HEK293 (cell line): ENCODE measurements around the gene CDYL.

Experiments
- CTCF ChIA-PET: fragments of 350-600 bp; formaldehyde crosslinking; extraction: SDS; loops from one replicate; lab custom pipeline; 2021; ENCODE audit warnings: antibody characterized with exemption; lab: Yijun Ruan, JAX
- POLR2A ChIA-PET: fragments of 300-600 bp; formaldehyde crosslinking; extraction: SDS; loops from one replicate; lab custom pipeline; 2020; ENCODE audit warnings: antibody characterized with exemption, inconsistent platforms; lab: Yijun Ruan, JAX
- H3K27ac ChIP-seq: fragments of 200-500 bp; sonication (Bioruptor generic); 2 replicates; pipeline ENCODE4 v1.5.1; 2014; ENCODE audit warnings: low read depth, low read length, control low read depth, inconsistent platforms; ENCODE audit errors: extremely low read depth
- H3K36me3 ChIP-seq, 2 experiments: fragments of 200-500 bp in 1 of 2; sonication (Bioruptor generic) in 1 of 2; 1 replicate in 1 of 2; 2 replicates in 1 of 2; pipeline ENCODE4 v1.5.1; 2014 to 2017; ENCODE audit warnings: inconsistent platforms in 2 of 2, low read length in 2 of 2; ENCODE audit not compliant: control insufficient read depth in 2 of 2, insufficient read depth in 1 of 2
- H3K4me1 ChIP-seq: fragments of 200-500 bp; sonication (Bioruptor generic); 2 replicates; pipeline ENCODE4 v1.5.1; 2014; ENCODE audit warnings: mild to moderate bottlenecking, low read length, inconsistent platforms; ENCODE audit not compliant: control insufficient read depth, insufficient read depth
- H3K4me3 ChIP-seq: 2 replicates; pipeline ENCODE4 v1.5.1; 2011; ENCODE audit warnings: low read depth, mild to moderate bottlenecking, control low read depth, low read length, moderate library complexity
- H3K9me3 ChIP-seq: fragments of 200-500 bp; sonication (Bioruptor generic); 2 replicates; pipeline ENCODE4 v1.5.1; 2014; ENCODE audit warnings: low read depth, low read length, inconsistent platforms; ENCODE audit not compliant: control insufficient read depth, insufficient read depth
- GFI1B ChIP-seq: fragments of 450-650 bp; formaldehyde crosslinking; IDR thresholded peaks from 2 replicates; pipeline ENCODE4 v1.5.1; 2016; ENCODE audit warnings: missing biosample characterization, missing genetic modification characterization
- HOXD13 ChIP-seq: sonication (generic); formaldehyde crosslinking; IDR thresholded peaks from 2 replicates; pipeline ENCODE4 v1.8.0; 2022; ENCODE audit warnings: missing genetic modification reagents, borderline replicate concordance
- MYNN ChIP-seq: fragments of 450-650 bp; formaldehyde crosslinking; IDR thresholded peaks from 2 replicates; pipeline ENCODE4 v1.5.1; 2016; ENCODE audit warnings: missing biosample characterization, missing genetic modification characterization, borderline replicate concordance
- PRDM6 ChIP-seq: fragments of 450-650 bp; formaldehyde crosslinking; IDR thresholded peaks from 2 replicates; pipeline ENCODE4 v1.5.1; 2017; ENCODE audit warnings: missing biosample characterization, missing genetic modification characterization
- SP2 ChIP-seq: fragments of 450-650 bp; formaldehyde crosslinking; IDR thresholded peaks from 2 replicates; pipeline ENCODE4 v1.5.1; 2016; ENCODE audit warnings: missing biosample characterization, missing genetic modification characterization
- WT1 ChIP-seq: fragments of 450-650 bp; formaldehyde crosslinking; IDR thresholded peaks from 2 replicates; pipeline ENCODE4 v1.5.1; 2016; ENCODE audit warnings: missing biosample characterization, missing genetic modification characterization
- ZFP37 ChIP-seq: fragments of 450-650 bp; formaldehyde crosslinking; IDR thresholded peaks from 2 replicates; pipeline ENCODE4 v1.5.1; 2016; ENCODE audit warnings: missing biosample characterization, missing genetic modification characterization
- ZNF133 ChIP-seq: fragments of 450-650 bp; formaldehyde crosslinking; IDR thresholded peaks from 2 replicates; pipeline ENCODE4 v1.5.1; 2016; ENCODE audit warnings: missing biosample characterization, missing genetic modification characterization
- ZNF23 ChIP-seq: fragments of 450-650 bp; formaldehyde crosslinking; IDR thresholded peaks from 2 replicates; pipeline ENCODE4 v1.5.1; 2016; ENCODE audit warnings: missing biosample characterization, missing genetic modification characterization, borderline replicate concordance
- ZNF280C ChIP-seq: fragments of 450-650 bp; formaldehyde crosslinking; IDR thresholded peaks from 2 replicates; pipeline ENCODE4 v1.5.1; 2016; ENCODE audit warnings: missing biosample characterization, missing genetic modification characterization
- ZNF280D ChIP-seq: fragments of 450-650 bp; formaldehyde crosslinking; IDR thresholded peaks from 2 replicates; pipeline ENCODE4 v1.5.1; 2016; ENCODE audit warnings: missing biosample characterization, missing genetic modification characterization
- ZNF341 ChIP-seq: fragments of 450-650 bp; formaldehyde crosslinking; IDR thresholded peaks from 2 replicates; pipeline ENCODE4; 2016; ENCODE audit warnings: low read depth, missing biosample characterization, missing genetic modification characterization
- ZNF362 ChIP-seq: fragments of 450-650 bp; formaldehyde crosslinking; IDR thresholded peaks from 2 replicates; pipeline ENCODE4 v1.5.1; 2016; ENCODE audit warnings: missing biosample characterization, missing genetic modification characterization
- ZNF416 ChIP-seq: fragments of 450-650 bp; formaldehyde crosslinking; IDR thresholded peaks from 2 replicates; pipeline ENCODE4 v1.5.1; 2016; ENCODE audit warnings: missing biosample characterization, missing genetic modification characterization
- ZNF48 ChIP-seq: fragments of 450-650 bp; formaldehyde crosslinking; IDR thresholded peaks from 2 replicates; pipeline ENCODE4 v1.5.1; 2016; ENCODE audit warnings: missing biosample characterization, missing genetic modification characterization
- ZNF510 ChIP-seq: fragments of 450-650 bp; formaldehyde crosslinking; IDR thresholded peaks from 2 replicates; pipeline ENCODE4 v1.5.1; 2018; ENCODE audit warnings: mild to moderate bottlenecking, missing genetic modification characterization, missing biosample characterization; ENCODE audit not compliant: insufficient replicate concordance
- ZNF626 ChIP-seq: fragments of 450-650 bp; sonication (Bioruptor Pico); formaldehyde crosslinking; IDR thresholded peaks from 2 replicates; pipeline ENCODE4 v1.5.1; 2018; ENCODE audit warnings: missing biosample characterization, missing genetic modification characterization, inconsistent platforms
- ZNF670 ChIP-seq: fragments of 450-650 bp; formaldehyde crosslinking; IDR thresholded peaks from 2 replicates; pipeline ENCODE4 v1.5.1; 2016; ENCODE audit warnings: missing biosample characterization, missing genetic modification characterization, low read depth
- ZNF843 ChIP-seq: fragments of 450-650 bp; formaldehyde crosslinking; IDR thresholded peaks from 2 replicates; pipeline ENCODE4 v1.5.1; 2016; ENCODE audit warnings: missing biosample characterization, missing genetic modification characterization
- ZSCAN16 ChIP-seq: fragments of 450-650 bp; formaldehyde crosslinking; IDR thresholded peaks from 2 replicates; pipeline ENCODE4 v1.5.1; 2016; ENCODE audit warnings: missing biosample characterization, missing genetic modification characterization
- ZXDB ChIP-seq: fragments of 450-650 bp; formaldehyde crosslinking; IDR thresholded peaks from 2 replicates; pipeline ENCODE4 v1.5.1; 2016; ENCODE audit warnings: missing biosample characterization, missing genetic modification characterization

CDYL gene

GRCh38 chr6:4814987-4815386 lies 38.8 kb downstream of the CDYL start:
- peaks cover 14% of the 10 kb centered on the region for H3K4me1 ChIP-seq
- POLR2A ChIA-PET, result no interaction called here
- CTCF ChIA-PET, result interaction anchor here (0.7 to 2.0 kb wide), 3 partner anchors 9 to 238 kb away, joined by 3 to 6 read pairs (median 4); no protein-coding TSS in a partner anchor
- TF ChIP-seq WT1 (tag by site-specific recombination) (no peak), ZNF133 (tag by site-specific recombination) (no peak)
- TF ChIP-seq, all 188 proteins: peak for 0
- Histone ChIP-seq H3K27ac (no peak overlapping the region), H3K9me3 (no peaks in the 10 kb centered on the region), H3K36me3 (no peaks in the 10 kb centered on the region), H3K4me3 (no peak overlapping the region)

GRCh38 chr6:4815584-4815983 lies 39.4 kb downstream of the CDYL start:
- no peak overlapping the region for H3K4me3 ChIP-seq
- CTCF ChIA-PET, result interaction anchor here (0.6 to 2.0 kb wide), 3 partner anchors 10 to 129 kb away, joined by 4 to 6 read pairs (median 4); no protein-coding TSS in a partner anchor

GRCh38 chr6:4816904-4817303 lies 40.7 kb downstream of the CDYL start:
- Histone ChIP-seq H3K27ac (no peak overlapping the region), H3K4me3 (no peak overlapping the region), H3K9me3 (no peaks in the 10 kb centered on the region), H3K4me1 (peaks cover 5% of the 10 kb centered on the region), H3K36me3 (no peaks in the 10 kb centered on the region)
- ChIA-PET CTCF (interaction anchor here (1.2 kb wide), 1 partner anchor 12 kb away, joined by 6 read pairs; no protein-coding TSS in a partner anchor), POLR2A (no interaction called here)
- no peak for TF ChIP-seq ZNF341 (tag by site-specific recombination)
- TF ChIP-seq ZSCAN16 (tag by site-specific recombination), result no peak
- TF ChIP-seq HOXD13, result no peak
- TF ChIP-seq ZNF416 (tag by site-specific recombination), result no peak
- TF ChIP-seq GFI1B (tag by site-specific recombination), result no peak
- TF ChIP-seq SP2 (tag by site-specific recombination), result no peak
- TF ChIP-seq ZNF670 (tag by site-specific recombination), result no peak
- TF ChIP-seq ZNF48 (tag by site-specific recombination), result no peak
- no peak for TF ChIP-seq ZXDB (tag by site-specific recombination)
- no peak for TF ChIP-seq ZNF280D (tag by site-specific recombination)
- no peak for TF ChIP-seq MYNN (tag by site-specific recombination)
- TF ChIP-seq ZNF626 (tag by site-specific recombination), result no peak

More at GRCh38 chr6:4815584-4815983, 39.4 kb downstream of the CDYL start:
- Histone ChIP-seq H3K36me3 (no peaks in the 10 kb centered on the region), H3K27ac (no peak overlapping the region), H3K9me3 (no peaks in the 10 kb centered on the region), H3K4me1 (peaks cover 8% of the 10 kb centered on the region)
- TF ChIP-seq ZNF510 (tag by site-specific recombination), result no peak
- TF ChIP-seq ZNF280C (tag by site-specific recombination), result no peak
- TF ChIP-seq ZNF843 (tag by site-specific recombination), result no peak
- no peak for TF ChIP-seq ZFP37 (tag by site-specific recombination)
- peak; percentile 83 for TF ChIP-seq ZNF362
- TF ChIP-seq PRDM6, result peak; percentile 54
- no peak for TF ChIP-seq ZNF23 (tag by site-specific recombination)
- POLR2A ChIA-PET, result interaction anchor here (0.6 kb wide), 1 partner anchor 9 kb away, joined by 4 read pairs; no protein-coding TSS in a partner anchor
